Cardiac fibroblast (primary cell): Measurements from ENCODE around the gene SERTAD4.
A peak's percentile ranks its signal among the peaks of the same experiment; 100 is the strongest.
"Not testable (repeated sequence)": the region's sequence is repeated elsewhere in the genome, so short reads cannot be mapped to it uniquely, and the experiment has no call there.

Experiments used
- DNase-seq, 2 donors: peaks; one replicate each; pipeline versions ENCODE4 v3.0.0 to v3.0.0-alpha.2; 2010; ENCODE audit warnings: low read depth in 2 of 2
- H3K4me3 ChIP-seq, 2 donors: replicated peaks in 1 of 2; 1 replicate in 1 of 2; 2 replicates in 1 of 2; pipeline ENCODE4 v1.5.1; 2011; ENCODE audit warnings: low read depth in 2 of 2, low read length in 2 of 2, mild to moderate bottlenecking in 2 of 2, moderate library complexity in 1 of 2
- CTCF ChIP-seq: IDR thresholded peaks from one replicate; pipeline ENCODE4 v1.5.1; 2011; ENCODE audit warnings: low read depth, mild to moderate bottlenecking, low read length, inconsistent platforms

Gene SERTAD4

GRCh38 chr1:210259561-210259960 lies 27.0 kb downstream of the SERTAD4 start:
- peak; percentile 52 to 72 for DNase-seq
- no peak for TF ChIP-seq CTCF
- no peak overlapping the region for H3K4me3 ChIP-seq

GRCh38 chr1:210260096-210260495 lies 27.5 kb downstream of the SERTAD4 start:
- DNase-seq, result no peak
- TF ChIP-seq CTCF, result no peak
- no peak overlapping the region for H3K4me3 ChIP-seq

- peak; percentile 64 to 85 for DNase-seq
- no peak overlapping the region for H3K4me3 ChIP-seq
- TF ChIP-seq CTCF, result no peak
Observed at GRCh38 chr1:210262167-210262896, 29.7 kb downstream of the SERTAD4 start.

DNA sequence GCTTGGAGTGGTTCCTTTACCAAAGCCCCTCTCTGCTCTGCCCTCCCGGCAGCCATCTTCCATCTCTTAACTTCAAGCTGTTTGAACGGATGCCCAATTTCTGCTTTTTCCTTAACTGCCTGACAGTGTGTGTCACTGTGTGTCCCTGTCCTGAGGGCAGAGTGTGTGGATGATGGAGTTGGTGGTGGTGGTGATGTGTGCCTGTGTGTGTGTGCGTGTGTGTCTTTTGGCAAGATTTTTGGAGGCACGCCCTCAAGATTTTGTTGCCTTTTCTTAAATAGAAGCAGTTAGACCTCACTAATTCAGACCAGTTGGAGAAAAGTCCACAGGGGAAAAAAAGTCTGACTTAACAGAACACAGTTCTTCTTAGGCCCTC lies 30.3 kb downstream of the SERTAD4 start:
- no peak for TF ChIP-seq CTCF
- H3K4me3 ChIP-seq, result no peak overlapping the region
- DNase-seq, result no peak

DNA sequence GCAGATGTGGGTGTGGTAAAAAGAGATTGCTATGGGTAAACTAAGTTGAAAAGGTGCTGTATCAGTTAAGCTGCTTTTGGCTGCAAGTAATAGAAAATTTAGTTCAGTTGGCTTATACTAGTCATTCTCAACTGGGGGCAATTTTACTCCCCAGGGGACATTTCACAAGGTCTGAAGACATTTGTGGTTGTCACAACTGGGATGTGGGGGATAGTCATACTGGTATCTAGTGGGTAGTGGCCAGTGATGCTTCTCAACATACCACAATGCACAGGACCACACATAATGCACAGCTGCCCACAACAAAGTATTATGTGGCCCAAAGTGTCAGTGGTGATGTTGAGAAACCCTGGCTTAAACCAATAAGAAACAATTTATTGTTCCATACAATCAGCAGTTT lies 31.4 kb downstream of the SERTAD4 start:
- DNase-seq, result no peak
- H3K4me3 ChIP-seq, result no peak overlapping the region
- TF ChIP-seq CTCF, result no peak

DNA sequence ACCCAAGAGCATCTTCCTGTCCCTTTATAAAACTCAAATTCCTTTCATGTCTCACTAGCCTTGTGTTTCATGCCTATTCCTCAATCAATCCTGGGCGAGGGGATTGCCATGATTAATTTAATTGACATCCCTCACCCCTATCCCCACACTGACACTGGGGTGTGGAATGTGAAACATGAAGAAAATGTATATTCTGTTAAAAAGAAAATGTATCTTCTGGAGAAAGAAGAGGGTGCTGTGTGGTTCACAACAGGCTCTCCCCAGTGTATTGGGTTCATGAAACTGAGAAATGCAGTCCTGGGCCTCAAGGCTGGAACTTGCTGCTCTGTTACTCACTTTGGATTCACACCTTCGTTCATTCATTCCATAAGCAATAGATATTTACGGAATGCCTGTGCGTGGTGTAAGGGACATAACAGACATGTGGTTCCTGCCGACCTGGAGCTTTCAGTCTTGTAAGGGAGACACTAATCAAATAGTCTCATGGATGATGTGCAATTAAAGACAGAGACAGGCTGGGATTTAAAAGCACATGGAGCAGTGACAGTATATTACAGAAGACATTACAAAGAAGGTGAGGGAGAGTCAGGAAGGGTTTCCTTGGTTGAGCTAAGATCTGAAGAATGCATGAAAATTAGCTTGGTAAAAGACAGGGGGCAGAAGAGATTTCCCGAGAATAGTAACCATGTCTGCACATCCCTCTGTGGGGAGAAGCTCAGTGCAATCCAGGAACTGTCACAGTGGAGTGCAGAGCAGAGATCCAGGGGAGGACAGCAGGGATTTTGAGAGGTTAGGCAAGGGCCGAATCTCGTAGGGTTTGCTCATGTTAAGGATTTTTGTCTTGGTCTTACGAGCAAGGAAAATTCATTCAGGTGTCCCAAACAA lies 32.1 kb downstream of the SERTAD4 start:
- TF ChIP-seq CTCF, result no peak
- peak in 1 of 2 donors; percentile 26 for DNase-seq
- no peak overlapping the region for H3K4me3 ChIP-seq

- H3K4me3 ChIP-seq, result not testable (repeated sequence)
- DNase-seq, result peak; percentile 36 to 80
Observed at GRCh38 chr1:210265392-210265955, 32.9 kb downstream of the SERTAD4 start.
